Measurements from ENCODE around the gene KLF11.
"Not testable (repeated sequence)": the region's sequence is repeated elsewhere in the genome, so short reads cannot be mapped to it uniquely, and the experiment has no call there.

The KLF11 gene

DNA sequence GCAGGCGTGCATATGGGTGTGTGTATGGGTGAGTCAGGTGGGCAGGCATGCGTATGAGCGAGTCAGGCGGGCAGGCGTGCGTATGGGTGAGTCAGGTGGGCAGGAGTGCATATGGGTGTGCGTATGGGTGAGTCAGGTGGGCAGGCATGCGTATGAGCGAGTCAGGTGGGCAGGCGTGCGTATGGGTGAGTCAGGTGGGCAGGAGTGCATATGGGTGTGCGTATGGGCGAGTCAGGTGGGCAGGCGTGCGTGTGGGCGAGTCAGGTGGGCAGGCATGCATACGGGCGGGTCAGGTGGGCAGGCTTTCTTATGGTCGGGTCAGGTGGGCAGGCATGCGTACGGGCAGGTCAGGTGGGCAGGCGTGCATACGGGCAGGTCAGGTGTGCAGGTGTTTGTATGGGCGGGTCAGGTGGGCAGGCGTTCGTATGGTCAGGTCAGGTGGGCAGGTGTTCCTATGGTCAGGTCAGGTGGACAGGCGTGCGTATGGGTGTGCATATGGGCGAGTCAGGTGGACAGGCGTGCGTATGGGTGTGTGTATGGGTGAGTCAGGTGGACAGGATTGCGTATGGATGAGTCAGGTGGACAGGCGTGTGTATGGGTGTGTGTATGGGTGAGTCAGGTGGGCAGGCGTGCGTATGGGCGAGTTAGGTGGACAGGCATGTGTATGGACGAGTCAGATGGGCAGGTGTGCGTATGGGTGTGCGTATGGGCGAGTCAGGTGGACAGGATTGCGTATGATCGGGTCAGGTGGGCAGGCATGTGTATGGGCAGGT lies 28.7 kb upstream of the KLF11 start:
- DNase-seq (ENCODE audit: low spot score): no peak
- in situ Hi-C loops (cut with MboI; ENCODE audit: low sequenced_read_pairs, unreplicated experiment): no loop called here
- TF ChIP-seq, protein P1, sequence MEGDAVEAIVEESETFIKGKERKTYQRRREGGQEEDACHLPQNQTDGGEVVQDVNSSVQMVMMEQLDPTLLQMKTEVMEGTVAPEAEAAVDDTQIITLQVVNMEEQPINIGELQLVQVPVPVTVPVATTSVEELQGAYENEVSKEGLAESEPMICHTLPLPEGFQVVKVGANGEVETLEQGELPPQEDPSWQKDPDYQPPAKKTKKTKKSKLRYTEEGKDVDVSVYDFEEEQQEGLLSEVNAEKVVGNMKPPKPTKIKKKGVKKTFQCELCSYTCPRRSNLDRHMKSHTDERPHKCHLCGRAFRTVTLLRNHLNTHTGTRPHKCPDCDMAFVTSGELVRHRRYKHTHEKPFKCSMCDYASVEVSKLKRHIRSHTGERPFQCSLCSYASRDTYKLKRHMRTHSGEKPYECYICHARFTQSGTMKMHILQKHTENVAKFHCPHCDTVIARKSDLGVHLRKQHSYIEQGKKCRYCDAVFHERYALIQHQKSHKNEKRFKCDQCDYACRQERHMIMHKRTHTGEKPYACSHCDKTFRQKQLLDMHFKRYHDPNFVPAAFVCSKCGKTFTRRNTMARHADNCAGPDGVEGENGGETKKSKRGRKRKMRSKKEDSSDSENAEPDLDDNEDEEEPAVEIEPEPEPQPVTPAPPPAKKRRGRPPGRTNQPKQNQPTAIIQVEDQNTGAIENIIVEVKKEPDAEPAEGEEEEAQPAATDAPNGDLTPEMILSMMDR (IDR thresholded peaks at IDR 0.05; ENCODE audit: borderline replicate concordance, control extremely low read depth, extremely low read depth, insufficient read depth, missing control alignments): no peak

DNA sequence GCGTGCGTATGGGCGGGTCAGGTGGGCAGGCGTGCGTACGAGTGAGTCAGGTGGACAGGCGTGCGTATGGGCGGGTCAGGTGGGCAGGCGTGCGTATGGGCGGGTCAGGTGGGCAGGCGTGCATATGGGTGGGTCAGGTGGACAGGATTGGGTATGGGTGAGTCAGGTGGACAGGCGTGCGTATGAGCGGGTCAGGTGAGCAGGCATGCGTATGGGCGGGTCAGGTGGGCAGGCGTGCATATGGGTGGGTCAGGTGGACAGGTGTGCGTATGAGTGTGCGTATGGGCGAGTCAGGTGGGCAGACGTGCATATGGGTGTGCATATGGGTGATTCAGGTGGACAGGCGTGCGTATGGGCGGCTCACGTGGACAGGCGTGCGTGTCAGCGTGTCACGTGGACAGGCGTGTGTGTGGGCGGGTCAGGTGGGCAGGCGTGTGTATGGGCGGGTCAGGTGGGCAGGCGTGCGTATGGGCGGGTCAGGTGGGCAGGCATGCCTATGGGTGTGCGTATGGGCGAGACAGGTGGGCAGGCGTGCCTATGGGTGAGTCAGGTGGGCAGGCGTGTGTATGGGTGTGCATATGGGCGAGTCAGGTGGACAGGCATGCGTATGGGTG lies 27.9 kb upstream of the KLF11 start:
- in situ Hi-C loops (cut with MboI; ENCODE audit: low sequenced_read_pairs, unreplicated experiment); DNase-seq (ENCODE audit: low spot score): not testable (repeated sequence)

DNA sequence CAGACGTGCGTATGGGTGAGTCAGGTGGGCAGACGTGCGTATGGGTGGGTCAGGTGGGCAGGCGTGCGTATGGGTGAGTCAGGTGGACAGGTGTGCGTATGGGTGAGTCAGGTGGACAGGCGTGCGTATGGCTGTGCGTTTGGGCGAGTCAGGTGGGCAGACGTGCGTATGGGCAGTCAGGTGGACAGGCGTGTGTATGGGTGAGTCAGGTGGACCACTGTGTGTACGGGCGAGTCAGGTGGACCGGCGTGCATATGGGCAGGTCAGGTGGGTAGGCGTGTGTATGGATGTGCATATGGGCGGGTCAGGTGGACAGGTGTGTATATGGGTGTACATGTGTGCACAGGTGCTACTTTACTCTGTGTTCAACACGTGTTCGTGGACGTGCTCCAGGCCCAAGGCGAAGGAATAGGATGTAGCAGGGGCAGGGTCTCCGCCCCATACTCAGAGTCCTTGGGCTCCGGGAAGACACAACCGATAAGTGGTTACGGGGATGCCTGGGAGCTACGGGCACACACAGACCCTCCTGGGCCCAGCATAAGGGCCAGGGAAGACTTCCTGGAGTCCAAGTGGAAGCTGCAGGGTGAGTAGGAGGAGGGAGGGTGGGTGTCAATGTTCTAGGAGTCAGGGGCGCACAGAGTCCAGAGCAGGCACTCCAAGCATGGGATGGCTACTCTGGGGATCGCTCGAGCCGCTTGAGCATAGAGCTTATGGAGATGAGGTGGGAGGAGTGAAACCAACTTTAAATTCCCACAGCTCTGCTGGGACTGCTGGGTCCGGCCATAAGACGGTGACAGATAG lies 27.1 kb upstream of the KLF11 start:
- in situ Hi-C loops (cut with MboI; ENCODE audit: low sequenced_read_pairs, unreplicated experiment): no loop called here
- TF ChIP-seq, protein P1 (IDR thresholded peaks at IDR 0.05; ENCODE audit: borderline replicate concordance, control extremely low read depth, extremely low read depth, insufficient read depth, missing control alignments): no peak
- DNase-seq (ENCODE audit: low spot score): no peak

DNA sequence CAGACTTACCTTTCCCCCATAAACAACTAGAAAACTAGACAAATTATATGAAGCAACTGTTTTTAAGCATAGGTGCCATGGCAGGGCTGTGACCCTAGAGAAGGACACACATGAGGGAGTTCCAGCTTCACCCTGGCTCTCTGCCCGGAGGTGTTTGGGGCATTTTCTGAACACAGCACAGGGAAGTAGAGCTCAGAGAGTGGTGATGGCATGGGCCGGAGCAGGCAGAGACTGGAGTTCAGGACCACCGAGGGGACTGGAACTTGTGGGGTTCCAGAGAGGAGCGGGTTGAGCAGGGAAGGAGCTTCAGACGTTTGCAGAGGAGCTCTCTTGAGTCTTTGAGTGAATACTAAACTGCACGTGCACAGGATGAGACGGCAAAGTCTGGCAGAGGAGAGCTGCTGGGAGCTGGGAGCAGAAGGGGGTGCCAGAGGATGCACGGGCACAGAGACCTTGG lies 26.5 kb upstream of the KLF11 start:
- in situ Hi-C loops (cut with MboI; ENCODE audit: low sequenced_read_pairs, unreplicated experiment): no loop called here
- TF ChIP-seq, protein P1 (IDR thresholded peaks at IDR 0.05; ENCODE audit: borderline replicate concordance, control extremely low read depth, extremely low read depth, insufficient read depth, missing control alignments): no peak
- no peak for DNase-seq (ENCODE audit: low spot score)

DNA sequence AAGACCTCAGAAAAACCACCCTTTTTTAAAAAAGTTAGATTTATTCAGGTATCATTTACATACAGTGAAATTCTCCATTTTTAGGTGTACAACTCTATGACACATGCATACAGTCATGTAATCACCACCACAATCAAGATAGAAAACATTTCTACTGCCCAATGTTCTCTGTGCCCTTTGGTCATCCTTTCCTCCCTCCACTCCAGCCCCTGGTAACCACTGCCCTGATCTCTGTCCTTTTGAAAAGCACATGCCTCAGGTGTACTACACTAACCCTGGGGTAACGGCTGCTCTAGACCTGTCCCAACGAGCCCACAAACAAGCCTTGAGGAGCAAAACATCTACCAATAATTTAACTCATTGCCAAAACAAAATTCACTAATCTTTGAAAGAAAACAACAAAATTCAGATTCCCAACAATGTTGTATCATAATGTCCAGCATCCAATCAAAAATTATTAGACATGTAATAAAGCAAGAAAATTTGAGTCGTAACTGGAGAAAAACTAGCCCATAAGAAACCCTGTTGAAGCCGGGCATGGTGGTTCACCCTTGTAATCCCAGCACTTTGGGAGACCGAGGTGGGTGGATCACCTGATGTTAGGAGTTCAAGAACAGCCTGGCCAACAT lies 25.9 kb upstream of the KLF11 start:
- in situ Hi-C loops (cut with MboI; ENCODE audit: low sequenced_read_pairs, unreplicated experiment): no loop called here
- TF ChIP-seq, protein P1 (IDR thresholded peaks at IDR 0.05; ENCODE audit: borderline replicate concordance, control extremely low read depth, extremely low read depth, insufficient read depth, missing control alignments): no peak
- DNase-seq (ENCODE audit: low spot score): no peak

DNA sequence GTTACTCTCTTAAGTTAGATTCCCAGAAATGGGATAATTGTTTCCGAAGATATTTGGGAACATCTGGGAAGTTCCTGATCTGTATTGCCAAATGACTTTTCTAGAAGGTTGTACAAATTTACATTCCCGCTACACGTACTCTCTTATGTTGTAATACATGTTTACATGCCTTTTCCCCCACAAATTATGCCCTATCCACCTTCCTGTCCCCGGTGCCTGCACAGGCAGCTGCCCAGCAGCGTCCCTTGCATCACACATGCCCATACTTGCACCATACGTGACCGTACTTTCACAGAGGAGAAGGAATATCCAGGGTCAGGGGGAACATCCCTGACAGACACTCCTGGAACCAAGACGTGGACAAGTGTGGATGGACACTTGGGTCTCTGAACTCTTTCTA lies 24.2 kb upstream of the KLF11 start:
- DNase-seq (ENCODE audit: low spot score): no peak
- TF ChIP-seq, protein P1 (IDR thresholded peaks at IDR 0.05; ENCODE audit: borderline replicate concordance, control extremely low read depth, extremely low read depth, insufficient read depth, missing control alignments): no peak
- in situ Hi-C loops (cut with MboI; ENCODE audit: low sequenced_read_pairs, unreplicated experiment): no loop called here

Measured in GM13976 (cell line).